H9 (cell line): ENCODE data around the gene GCNT1. TPM values are rescaled to one million over a fixed set of nuclear protein-coding genes. Genes with fewer than 3 reads are reported as not detected.

Source experiments
- DNase-seq: peaks from one replicate; pipeline ENCODE4 v3.0.0-alpha.2; 2017
- H2AFZ ChIP-seq: one replicate; pipeline ENCODE4 v1.6.1; 2013; ENCODE audit warnings: mild to moderate bottlenecking, low read length, control low read depth, moderate library complexity
- H2AK5ac ChIP-seq: 2 replicates; pipeline ENCODE4 v1.6.1; 2013; ENCODE audit warnings: low read length, control low read depth, mixed read lengths; ENCODE audit not compliant: insufficient read length
- H2BK120ac ChIP-seq: one replicate; pipeline ENCODE4 v1.6.1; 2013; ENCODE audit warnings: low read depth, mild to moderate bottlenecking, low read length, control low read depth, inconsistent platforms; ENCODE audit not compliant: poor library complexity, severe bottlenecking
- H2BK12ac ChIP-seq: 2 replicates; pipeline ENCODE4 v1.6.1; 2013; ENCODE audit warnings: low read length, control low read depth, mixed read lengths, low read depth; ENCODE audit not compliant: insufficient read length
- H2BK15ac ChIP-seq: 2 replicates; pipeline ENCODE4 v1.6.1; 2013; ENCODE audit warnings: low read depth, low read length, control low read depth
- H2BK20ac ChIP-seq: one replicate; pipeline ENCODE4 v1.6.1; 2013; ENCODE audit warnings: low read depth, mild to moderate bottlenecking, low read length, control low read depth, inconsistent platforms; ENCODE audit not compliant: poor library complexity, severe bottlenecking
- H2BK5ac ChIP-seq: 2 replicates; pipeline ENCODE4 v1.6.1; 2013; ENCODE audit warnings: low read length, control low read depth, mixed read lengths; ENCODE audit not compliant: insufficient read length
- H3K14ac ChIP-seq: 2 replicates; pipeline ENCODE4 v1.6.1; 2013; ENCODE audit warnings: low read length, control low read depth; ENCODE audit not compliant: insufficient read depth
- H3K18ac ChIP-seq: 2 replicates; pipeline ENCODE4 v1.6.1; 2013; ENCODE audit warnings: low read depth, mild to moderate bottlenecking, mixed read lengths, low read length, control low read depth; ENCODE audit not compliant: insufficient read length
- H3K23ac ChIP-seq: 2 replicates; pipeline ENCODE4 v1.6.1; 2013; ENCODE audit warnings: low read length, control low read depth, mixed read lengths, low read depth; ENCODE audit not compliant: insufficient read length
- H3K23me2 ChIP-seq: 2 replicates; pipeline ENCODE4 v1.6.1; 2013; ENCODE audit warnings: low read depth, mild to moderate bottlenecking, mixed read lengths, low read length, control low read depth; ENCODE audit not compliant: insufficient read length, poor library complexity, severe bottlenecking
- H3K27ac ChIP-seq: 2 replicates; pipeline ENCODE4 v1.5.1; 2013; ENCODE audit warnings: low read length, control low read depth, mixed read lengths, low read depth; ENCODE audit not compliant: insufficient read length
- H3K27me3 ChIP-seq: 2 replicates; pipeline ENCODE4 v1.6.1; 2013; ENCODE audit warnings: low read length, control low read depth, inconsistent platforms; ENCODE audit not compliant: insufficient read depth
- H3K4ac ChIP-seq: 2 replicates; pipeline ENCODE4 v1.6.1; 2013; ENCODE audit warnings: low read depth, mild to moderate bottlenecking, control low read depth, inconsistent platforms, low read length, moderate library complexity
- H3K4me1 ChIP-seq: 2 replicates; pipeline ENCODE4 v1.6.1; 2013; ENCODE audit warnings: low read length, control low read depth, inconsistent platforms; ENCODE audit not compliant: insufficient read depth
- H3K4me2 ChIP-seq: 2 replicates; pipeline ENCODE4 v1.6.1; 2013; ENCODE audit warnings: low read length, control low read depth, mixed read lengths; ENCODE audit not compliant: insufficient read length, insufficient read depth
- H3K56ac ChIP-seq: 2 replicates; pipeline ENCODE4 v1.6.1; 2013; ENCODE audit warnings: low read depth, mild to moderate bottlenecking, mixed read lengths, low read length, control low read depth; ENCODE audit not compliant: insufficient read length
- H3K79me1 ChIP-seq: 2 replicates; pipeline ENCODE4 v1.6.1; 2013; ENCODE audit warnings: low read depth, mild to moderate bottlenecking, moderate library complexity, low read length, control low read depth, inconsistent platforms; ENCODE audit not compliant: insufficient read depth, poor library complexity, severe bottlenecking
- H3K79me2 ChIP-seq: 2 replicates; pipeline ENCODE4 v1.6.1; 2013; ENCODE audit warnings: low read length, control low read depth, inconsistent platforms; ENCODE audit not compliant: insufficient read depth
- H3K9ac ChIP-seq: 2 replicates; pipeline ENCODE4 v1.6.1; 2013; ENCODE audit warnings: low read length, control low read depth, mixed read lengths; ENCODE audit not compliant: insufficient read length; ENCODE audit errors: extremely low read depth
- H3K9me3 ChIP-seq: one replicate; pipeline ENCODE4 v1.6.1; 2013; ENCODE audit warnings: low read depth, low read length, inconsistent platforms; ENCODE audit not compliant: control insufficient read depth
- H3T11ph ChIP-seq: one replicate; pipeline ENCODE4 v1.6.1; 2013; ENCODE audit warnings: mild to moderate bottlenecking, low read length, control low read depth, inconsistent platforms
- H4K20me1 ChIP-seq: one replicate; pipeline ENCODE4 v1.6.1; 2013; ENCODE audit not compliant: control insufficient read depth, insufficient read length, insufficient read depth
- H4K5ac ChIP-seq: 2 replicates; pipeline ENCODE4 v1.6.1; 2013; ENCODE audit warnings: low read depth, mild to moderate bottlenecking, mixed read lengths, low read length, control low read depth; ENCODE audit not compliant: insufficient read length
- H4K8ac ChIP-seq: replicated peaks from 2 replicates; pipeline ENCODE4 v1.6.1; 2013; ENCODE audit warnings: low read length, control low read depth, mixed read lengths, low read depth; ENCODE audit not compliant: insufficient read length
- H4K91ac ChIP-seq: 2 replicates; pipeline ENCODE4 v1.6.1; 2013; ENCODE audit warnings: low read depth, mild to moderate bottlenecking, moderate library complexity, mixed read lengths, low read length, control low read depth; ENCODE audit not compliant: insufficient read length
- H3K27ac Mint-ChIP-seq, 3 experiments: 2 replicates in 2 of 3; 3 replicates in 1 of 3; pipeline ENCODE4 v1.8.0; 2020 to 2021; ENCODE audit warnings: mixed read lengths in 3 of 3, mild to moderate bottlenecking in 1 of 3, moderate library complexity in 1 of 3
- H3K27me3 Mint-ChIP-seq: 2 replicates; pipeline ENCODE4 v1.8.0; 2021; ENCODE audit warnings: low read depth, mild to moderate bottlenecking, moderate library complexity, mixed read lengths
- H3K36me3 Mint-ChIP-seq, 3 experiments: 2 replicates in 2 of 3; 3 replicates in 1 of 3; pipeline ENCODE4 v1.8.0; 2020 to 2021; ENCODE audit warnings: low read depth in 3 of 3, mixed read lengths in 3 of 3; ENCODE audit not compliant: insufficient read depth in 1 of 3
- H3K4me1 Mint-ChIP-seq, 2 experiments: 2 replicates each; pipeline ENCODE4 v1.8.0; 2020; ENCODE audit warnings: mixed read lengths in 2 of 2
- H3K4me3 Mint-ChIP-seq, 2 experiments: 2 replicates in 1 of 2; 3 replicates in 1 of 2; pipeline ENCODE4 v1.8.0; 2020 to 2021; ENCODE audit warnings: mild to moderate bottlenecking in 2 of 2, mixed read lengths in 2 of 2, moderate library complexity in 1 of 2
- H3K9me3 Mint-ChIP-seq, 2 experiments: 2 replicates in 1 of 2; 3 replicates in 1 of 2; pipeline ENCODE4 v1.8.0; 2020; ENCODE audit warnings: mild to moderate bottlenecking in 2 of 2, mixed read lengths in 2 of 2, moderate library complexity in 1 of 2
- WGBS: extraction: QIAGEN DNeasy Blood & Tissue Kit; methylation state at CpG from one replicate; pipeline ENCODE4 v1.1.7; 2013; ENCODE audit warnings: missing lambda C conversion rate, low lambda C conversion rate, mixed read lengths; ENCODE audit not compliant: insufficient read length; ENCODE audit errors: extremely low coverage; 5-methylcytosine and 5-hydroxymethylcytosine counted together
- total RNA-seq: library from RNA; stranded (reverse); gene quantifications from 2 replicates; pipeline ENCODE4 v1.2.1, GENCODE V29; 2021
- TF ChIP-seq, protein P1 (sequence below): fragments of 200-600 bp; sonication (generic); conservative IDR thresholded peaks from 3 replicates; pipeline ENCODE4 v1.8.0; 2021; ENCODE audit warnings: antibody characterized with exemption, mild to moderate bottlenecking

GCNT1 gene
- total RNA-seq, 1 experiment from 2014 or later: 35.6 TPM

DNA sequence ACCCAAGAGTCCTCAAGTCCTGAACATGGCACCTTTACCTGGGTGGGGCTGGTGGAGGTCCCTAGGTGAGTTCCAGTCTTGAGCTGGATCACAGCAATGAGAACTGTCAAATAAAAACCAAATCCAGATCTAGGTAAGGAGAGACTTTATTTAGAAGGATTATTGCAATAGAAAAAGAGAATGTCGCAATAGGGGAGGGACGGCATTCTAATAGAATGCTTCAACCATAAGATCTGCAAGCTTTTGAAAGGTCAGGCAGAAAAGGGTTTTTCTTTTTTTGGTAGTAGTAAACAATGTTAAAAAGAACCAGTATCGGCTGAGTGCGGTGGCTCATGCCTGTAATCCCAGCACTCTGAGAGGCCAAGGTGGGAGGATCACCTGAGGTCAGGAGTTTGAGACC is 5.2 kb upstream of the GCNT1 start:
- Histone ChIP-seq H3K18ac (no peak overlapping the region), H2BK15ac (no peak overlapping the region), H3K4me2 (no peak overlapping the region), H3K27ac (no peak overlapping the region), H3K79me1 (no peaks in the 10 kb centered on the region), H3K79me2 (no peaks in the 10 kb centered on the region), H3T11ph (no peak overlapping the region), H3K4me1 (peaks cover 3% of the 10 kb centered on the region; the same call in 1 of the 2 replicates), H4K20me1 (no peaks in the 10 kb centered on the region), H2BK5ac (no peak overlapping the region), H3K14ac (no peak overlapping the region), H3K4ac (no peak overlapping the region), H3K56ac (no peak overlapping the region), H3K23me2 (no peaks in the 10 kb centered on the region), H3K27me3 (no peaks in the 10 kb centered on the region), H3K23ac (no peak overlapping the region), H4K91ac (no peak overlapping the region), H2BK12ac (no peak overlapping the region), H2BK120ac (no peak overlapping the region), H3K9me3 (no peaks in the 10 kb centered on the region), H2BK20ac (no peak overlapping the region), H2AK5ac (no peak overlapping the region), H2AFZ (no peak overlapping the region), H4K5ac (no peak overlapping the region), H4K8ac (no peak overlapping the region), H3K9ac (no peak overlapping the region)
- TF ChIP-seq, protein P1, sequence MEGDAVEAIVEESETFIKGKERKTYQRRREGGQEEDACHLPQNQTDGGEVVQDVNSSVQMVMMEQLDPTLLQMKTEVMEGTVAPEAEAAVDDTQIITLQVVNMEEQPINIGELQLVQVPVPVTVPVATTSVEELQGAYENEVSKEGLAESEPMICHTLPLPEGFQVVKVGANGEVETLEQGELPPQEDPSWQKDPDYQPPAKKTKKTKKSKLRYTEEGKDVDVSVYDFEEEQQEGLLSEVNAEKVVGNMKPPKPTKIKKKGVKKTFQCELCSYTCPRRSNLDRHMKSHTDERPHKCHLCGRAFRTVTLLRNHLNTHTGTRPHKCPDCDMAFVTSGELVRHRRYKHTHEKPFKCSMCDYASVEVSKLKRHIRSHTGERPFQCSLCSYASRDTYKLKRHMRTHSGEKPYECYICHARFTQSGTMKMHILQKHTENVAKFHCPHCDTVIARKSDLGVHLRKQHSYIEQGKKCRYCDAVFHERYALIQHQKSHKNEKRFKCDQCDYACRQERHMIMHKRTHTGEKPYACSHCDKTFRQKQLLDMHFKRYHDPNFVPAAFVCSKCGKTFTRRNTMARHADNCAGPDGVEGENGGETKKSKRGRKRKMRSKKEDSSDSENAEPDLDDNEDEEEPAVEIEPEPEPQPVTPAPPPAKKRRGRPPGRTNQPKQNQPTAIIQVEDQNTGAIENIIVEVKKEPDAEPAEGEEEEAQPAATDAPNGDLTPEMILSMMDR: no peak
- Mint-ChIP-seq H3K4me3 (no peak overlapping the region), H3K4me1 (peaks cover 47 to 49% of the 10 kb centered on the region in 2 experiments), H3K9me3 (peaks cover 8 to 13% of the 10 kb centered on the region in 2 experiments), H3K27ac (no peak overlapping the region), H3K36me3 (peaks cover 0 to 10% (median 2%) of the 10 kb centered on the region in 3 experiments; a peak in 3 of 7 replicates), H3K27me3 (peaks cover 3% of the 10 kb centered on the region; the same call in 1 of the 2 replicates)
- WGBS: no CpG with 5 or more reads among the region's 4 CpGs
- no peak for DNase-seq
